OCI-LY1 (cell line): ENCODE results near the gene SLC39A10.

Experiments used
- EZH2 ChIP-seq: fragments of 200-600 bp; sonication (generic), shearing (Covaris generic); IDR thresholded peaks from 2 replicates; pipeline ENCODE4 v1.8.0; 2017; ENCODE audit warnings: borderline replicate concordance, mixed run types, mild to moderate bottlenecking, antibody characterized with exemption, low read length, moderate library complexity, mixed read lengths
- TF ChIP-seq, protein P1 (sequence below): fragments of 200-600 bp; sonication (generic), shearing (Covaris generic); IDR thresholded peaks from 2 replicates; pipeline ENCODE4 v1.5.1; 2017; ENCODE audit warnings: mild to moderate bottlenecking, antibody characterized with exemption, low read length, moderate library complexity, mixed read lengths

GRCh38 chr2:195706161-195706900 is 49.3 kb downstream of the SLC39A10 start:
- TF ChIP-seq, protein P1, sequence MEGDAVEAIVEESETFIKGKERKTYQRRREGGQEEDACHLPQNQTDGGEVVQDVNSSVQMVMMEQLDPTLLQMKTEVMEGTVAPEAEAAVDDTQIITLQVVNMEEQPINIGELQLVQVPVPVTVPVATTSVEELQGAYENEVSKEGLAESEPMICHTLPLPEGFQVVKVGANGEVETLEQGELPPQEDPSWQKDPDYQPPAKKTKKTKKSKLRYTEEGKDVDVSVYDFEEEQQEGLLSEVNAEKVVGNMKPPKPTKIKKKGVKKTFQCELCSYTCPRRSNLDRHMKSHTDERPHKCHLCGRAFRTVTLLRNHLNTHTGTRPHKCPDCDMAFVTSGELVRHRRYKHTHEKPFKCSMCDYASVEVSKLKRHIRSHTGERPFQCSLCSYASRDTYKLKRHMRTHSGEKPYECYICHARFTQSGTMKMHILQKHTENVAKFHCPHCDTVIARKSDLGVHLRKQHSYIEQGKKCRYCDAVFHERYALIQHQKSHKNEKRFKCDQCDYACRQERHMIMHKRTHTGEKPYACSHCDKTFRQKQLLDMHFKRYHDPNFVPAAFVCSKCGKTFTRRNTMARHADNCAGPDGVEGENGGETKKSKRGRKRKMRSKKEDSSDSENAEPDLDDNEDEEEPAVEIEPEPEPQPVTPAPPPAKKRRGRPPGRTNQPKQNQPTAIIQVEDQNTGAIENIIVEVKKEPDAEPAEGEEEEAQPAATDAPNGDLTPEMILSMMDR: no peak
- TF ChIP-seq EZH2: no peak
